ENCODE measurements around the gene TYSND1.

The TYSND1 gene

DNA sequence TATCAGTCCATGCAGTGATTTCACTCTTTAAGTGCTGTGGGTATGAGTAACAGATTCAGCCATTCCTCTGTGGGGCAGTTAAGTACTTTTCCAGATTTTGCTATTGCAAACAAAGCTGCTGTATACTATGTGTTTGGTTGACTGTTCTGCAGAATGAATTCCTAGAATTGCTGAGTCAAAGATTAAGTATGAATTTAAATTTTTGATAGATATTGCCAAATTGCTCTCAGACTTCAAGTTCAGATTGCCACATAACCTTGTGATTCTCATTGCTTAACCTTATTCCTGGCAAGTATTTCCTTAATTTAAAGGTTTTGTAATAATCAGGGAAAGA lies 45.4 kb upstream of the TYSND1 start:
- Histone ChIP-seq H3K36me3 (ENCODE audit: control insufficient read depth, low read length) (no peaks in the 10 kb centered on the region), H3F3A (ENCODE audit: control insufficient read depth, insufficient read depth) (peaks cover 22% of the 10 kb centered on the region), H3K9me3 (ENCODE audit: control insufficient read depth, insufficient read depth, low read length) (no peaks in the 10 kb centered on the region), H3K4me2 (ENCODE audit: low read length) (no peak overlapping the region), H3K4me3 (ENCODE audit: low read length) (no peak overlapping the region), H3K9me2 (replicated peaks; ENCODE audit: control insufficient read depth, low read length) (no peaks in the 10 kb centered on the region), H3K27ac (ENCODE audit: low read depth, low read length) (no peak overlapping the region), H3K27me3 (ENCODE audit: control insufficient read depth, low read length) (no peaks in the 10 kb centered on the region), H3K4me1 (ENCODE audit: control insufficient read depth, low read length) (peaks cover 11% of the 10 kb centered on the region), H3K79me2 (ENCODE audit: control insufficient read depth, low read length) (no peaks in the 10 kb centered on the region), H4K20me1 (ENCODE audit: control insufficient read depth, insufficient read depth, low read depth, low read length) (no peaks in the 10 kb centered on the region)
- TF ChIP-seq EZH2phosphoT487 (IDR thresholded peaks at IDR 0.05; ENCODE audit: borderline replicate concordance, low read length) = no peak
- TF ChIP-seq, protein P1, sequence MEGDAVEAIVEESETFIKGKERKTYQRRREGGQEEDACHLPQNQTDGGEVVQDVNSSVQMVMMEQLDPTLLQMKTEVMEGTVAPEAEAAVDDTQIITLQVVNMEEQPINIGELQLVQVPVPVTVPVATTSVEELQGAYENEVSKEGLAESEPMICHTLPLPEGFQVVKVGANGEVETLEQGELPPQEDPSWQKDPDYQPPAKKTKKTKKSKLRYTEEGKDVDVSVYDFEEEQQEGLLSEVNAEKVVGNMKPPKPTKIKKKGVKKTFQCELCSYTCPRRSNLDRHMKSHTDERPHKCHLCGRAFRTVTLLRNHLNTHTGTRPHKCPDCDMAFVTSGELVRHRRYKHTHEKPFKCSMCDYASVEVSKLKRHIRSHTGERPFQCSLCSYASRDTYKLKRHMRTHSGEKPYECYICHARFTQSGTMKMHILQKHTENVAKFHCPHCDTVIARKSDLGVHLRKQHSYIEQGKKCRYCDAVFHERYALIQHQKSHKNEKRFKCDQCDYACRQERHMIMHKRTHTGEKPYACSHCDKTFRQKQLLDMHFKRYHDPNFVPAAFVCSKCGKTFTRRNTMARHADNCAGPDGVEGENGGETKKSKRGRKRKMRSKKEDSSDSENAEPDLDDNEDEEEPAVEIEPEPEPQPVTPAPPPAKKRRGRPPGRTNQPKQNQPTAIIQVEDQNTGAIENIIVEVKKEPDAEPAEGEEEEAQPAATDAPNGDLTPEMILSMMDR (IDR thresholded peaks at IDR 0.05; ENCODE audit: low read depth, low read length, poor library complexity, severe bottlenecking) = no peak

DNA sequence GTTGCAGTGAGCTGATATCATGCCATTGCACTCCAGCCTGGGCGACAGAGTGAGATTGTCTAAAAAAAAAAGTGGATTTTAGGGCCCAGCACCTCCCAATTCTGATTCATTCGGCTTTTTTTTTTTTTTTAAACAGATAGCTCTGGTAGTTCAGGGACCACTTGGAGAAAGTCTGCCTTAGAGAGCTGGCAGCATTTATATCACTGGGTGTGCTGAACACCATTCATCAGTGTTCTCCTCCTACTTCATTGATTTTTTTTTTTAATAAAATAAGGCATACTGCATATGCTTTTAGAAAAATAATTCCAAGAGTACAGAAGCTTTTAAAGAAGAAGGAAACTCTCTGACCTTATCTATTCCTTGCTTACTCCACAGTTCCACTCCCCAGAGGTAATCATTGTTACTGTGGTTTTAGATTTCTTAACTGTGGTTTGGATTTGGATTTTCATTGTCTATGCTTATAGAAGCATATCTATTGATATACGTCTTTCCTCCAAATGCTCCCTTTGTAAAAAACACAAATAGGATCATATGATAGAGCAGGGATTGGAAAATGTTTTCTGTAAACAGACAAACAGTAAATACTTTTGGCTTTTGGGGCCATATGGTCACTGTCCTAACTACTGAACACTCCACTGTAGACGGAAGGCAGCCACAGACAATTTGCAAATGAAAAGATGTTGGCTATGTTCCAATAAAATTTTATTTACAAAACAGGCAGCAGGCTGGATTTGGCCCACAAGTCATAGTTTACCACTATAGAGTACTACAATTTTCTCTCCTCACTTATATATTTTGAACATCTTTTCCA lies 44.9 kb upstream of the TYSND1 start:
- Histone ChIP-seq H3K9me2 (replicated peaks; ENCODE audit: control insufficient read depth, low read length) (no peaks in the 10 kb centered on the region), H3K4me3 (ENCODE audit: low read length) (no peak overlapping the region), H3K4me2 (ENCODE audit: low read length) (no peak overlapping the region), H3K36me3 (ENCODE audit: control insufficient read depth, low read length) (no peaks in the 10 kb centered on the region), H3K27ac (ENCODE audit: low read depth, low read length) (no peak overlapping the region), H3K4me1 (ENCODE audit: control insufficient read depth, low read length) (peaks cover 11% of the 10 kb centered on the region), H3K9me3 (ENCODE audit: control insufficient read depth, insufficient read depth, low read length) (no peaks in the 10 kb centered on the region), H3F3A (ENCODE audit: control insufficient read depth, insufficient read depth) (peaks cover 22% of the 10 kb centered on the region), H3K27me3 (ENCODE audit: control insufficient read depth, low read length) (no peaks in the 10 kb centered on the region), H4K20me1 (ENCODE audit: control insufficient read depth, insufficient read depth, low read depth, low read length) (no peaks in the 10 kb centered on the region), H3K79me2 (ENCODE audit: control insufficient read depth, low read length) (no peaks in the 10 kb centered on the region)
- TF ChIP-seq, protein P1 (IDR thresholded peaks at IDR 0.05; ENCODE audit: low read depth, low read length, poor library complexity, severe bottlenecking) = no peak
- TF ChIP-seq EZH2phosphoT487 (IDR thresholded peaks at IDR 0.05; ENCODE audit: borderline replicate concordance, low read length) = no peak

DNA sequence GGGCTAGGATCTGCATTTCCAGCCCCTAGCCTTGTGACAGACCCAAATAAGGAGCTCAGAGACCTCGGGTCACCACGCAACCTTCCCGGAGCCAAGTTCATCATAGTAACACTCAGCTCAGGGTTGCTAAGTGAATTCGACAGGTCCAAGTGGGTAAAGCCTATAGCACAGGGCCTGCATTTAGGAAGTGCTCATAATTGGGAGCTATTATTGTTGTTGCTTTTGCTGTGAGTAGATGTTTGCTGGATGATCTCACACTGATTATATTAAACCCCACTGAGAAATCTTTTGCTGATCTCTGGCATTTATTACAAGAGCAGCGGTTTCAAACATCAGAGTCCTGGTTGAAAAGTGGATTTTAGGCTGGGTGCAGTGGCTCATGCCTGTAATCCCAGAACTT lies 44.1 kb upstream of the TYSND1 start:
- no peak overlapping the region for H3K4me3 ChIP-seq (ENCODE audit: low read length)
- no peaks in the 10 kb centered on the region for H3K79me2 ChIP-seq (ENCODE audit: control insufficient read depth, low read length)
- peaks cover 6% of the 10 kb centered on the region; the same call in 1 of the 2 replicates for H3K27me3 ChIP-seq (ENCODE audit: control insufficient read depth, low read length)
- peaks cover 11% of the 10 kb centered on the region for H3K4me1 ChIP-seq (ENCODE audit: control insufficient read depth, low read length)
- no peaks in the 10 kb centered on the region for H3K9me2 ChIP-seq (replicated peaks; ENCODE audit: control insufficient read depth, low read length)
- no peaks in the 10 kb centered on the region for H4K20me1 ChIP-seq (ENCODE audit: control insufficient read depth, insufficient read depth, low read depth, low read length)
- H3K36me3 ChIP-seq (ENCODE audit: control insufficient read depth, low read length) = no peaks in the 10 kb centered on the region
- H3F3A ChIP-seq (ENCODE audit: control insufficient read depth, insufficient read depth) = peaks cover 19% of the 10 kb centered on the region
- H3K27ac ChIP-seq (ENCODE audit: low read depth, low read length) = no peak overlapping the region
- no peak overlapping the region for H3K4me2 ChIP-seq (ENCODE audit: low read length)
- TF ChIP-seq EZH2phosphoT487 (IDR thresholded peaks at IDR 0.05; ENCODE audit: borderline replicate concordance, low read length) = no peak
- TF ChIP-seq, protein P1 (IDR thresholded peaks at IDR 0.05; ENCODE audit: low read depth, low read length, poor library complexity, severe bottlenecking) = no peak
- no peaks in the 10 kb centered on the region for H3K9me3 ChIP-seq (ENCODE audit: control insufficient read depth, insufficient read depth, low read length)

Data from DOHH2 (cell line).